HUDEP-2 (cell line): ENCODE data around the gene MAPT.
"Not testable (repeated sequence)": the region's sequence is repeated elsewhere in the genome, so short reads cannot be mapped to it uniquely, and the experiment has no call there.

ENCODE experiments used
- DNase-seq, 76 experiments: peaks; one replicate each; lab custom pipeline; 2025; ENCODE audit not compliant: unreplicated experiment in 76 of 76; lab: John Stamatoyannopoulos, UW

The MAPT gene

GRCh38 chr17:46003907-46004748 lies 109.8 kb downstream of the MAPT start:
- DNase-seq, result peak in 22 of 76 experiments; percentile 2 to 27 (median 16)

DNA sequence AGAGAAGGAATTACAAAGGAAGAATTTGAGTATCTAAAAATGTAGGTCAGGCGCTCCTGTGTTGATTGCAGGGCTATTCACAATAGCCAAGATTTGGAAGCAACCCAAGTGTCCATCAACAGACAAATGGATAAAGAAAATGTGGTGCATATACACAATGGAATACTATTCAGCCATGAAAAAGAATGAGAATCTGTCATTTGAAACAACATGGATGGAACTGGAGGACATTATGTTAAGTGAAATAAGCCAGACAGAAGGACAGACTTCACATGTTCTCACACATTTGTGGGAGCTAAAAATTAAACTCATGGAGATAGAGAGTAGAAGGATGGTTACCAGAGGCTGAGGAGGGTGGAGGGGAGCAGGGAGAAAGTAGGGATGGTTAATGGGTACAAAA lies 111.7 kb downstream of the MAPT start:
- DNase-seq, result not testable (repeated sequence)

DNA sequence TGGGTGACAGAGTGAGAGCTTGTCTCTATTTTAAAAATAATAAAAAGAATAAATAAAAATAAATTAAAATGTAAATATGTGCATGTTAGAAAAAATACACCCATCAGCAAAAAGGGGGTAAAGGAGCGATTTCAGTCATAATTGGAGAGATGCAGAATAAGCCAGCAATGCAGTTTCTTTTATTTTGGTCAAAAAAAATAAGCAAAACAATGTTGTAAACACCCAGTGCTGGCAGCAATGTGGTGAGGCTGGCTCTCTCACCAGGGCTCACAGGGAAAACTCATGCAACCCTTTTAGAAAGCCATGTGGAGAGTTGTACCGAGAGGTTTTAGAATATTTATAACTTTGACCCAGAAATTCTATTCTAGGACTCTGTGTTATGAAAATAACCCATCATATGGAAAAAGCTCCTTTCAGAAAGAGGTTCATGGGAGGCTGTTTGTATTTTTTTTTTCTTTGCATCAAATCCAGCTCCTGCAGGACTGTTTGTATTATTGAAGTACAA lies 113.2 kb downstream of the MAPT start:
- DNase-seq, result no peak

- no peak for DNase-seq
Observed at GRCh38 chr17:46008591-46008990, 114.2 kb downstream of the MAPT start.

- no peak for DNase-seq
Observed at GRCh38 chr17:46009681-46010596, 115.6 kb downstream of the MAPT start.

- DNase-seq, result no peak
Observed at GRCh38 chr17:46010597-46011186, 116.3 kb downstream of the MAPT start.

DNA sequence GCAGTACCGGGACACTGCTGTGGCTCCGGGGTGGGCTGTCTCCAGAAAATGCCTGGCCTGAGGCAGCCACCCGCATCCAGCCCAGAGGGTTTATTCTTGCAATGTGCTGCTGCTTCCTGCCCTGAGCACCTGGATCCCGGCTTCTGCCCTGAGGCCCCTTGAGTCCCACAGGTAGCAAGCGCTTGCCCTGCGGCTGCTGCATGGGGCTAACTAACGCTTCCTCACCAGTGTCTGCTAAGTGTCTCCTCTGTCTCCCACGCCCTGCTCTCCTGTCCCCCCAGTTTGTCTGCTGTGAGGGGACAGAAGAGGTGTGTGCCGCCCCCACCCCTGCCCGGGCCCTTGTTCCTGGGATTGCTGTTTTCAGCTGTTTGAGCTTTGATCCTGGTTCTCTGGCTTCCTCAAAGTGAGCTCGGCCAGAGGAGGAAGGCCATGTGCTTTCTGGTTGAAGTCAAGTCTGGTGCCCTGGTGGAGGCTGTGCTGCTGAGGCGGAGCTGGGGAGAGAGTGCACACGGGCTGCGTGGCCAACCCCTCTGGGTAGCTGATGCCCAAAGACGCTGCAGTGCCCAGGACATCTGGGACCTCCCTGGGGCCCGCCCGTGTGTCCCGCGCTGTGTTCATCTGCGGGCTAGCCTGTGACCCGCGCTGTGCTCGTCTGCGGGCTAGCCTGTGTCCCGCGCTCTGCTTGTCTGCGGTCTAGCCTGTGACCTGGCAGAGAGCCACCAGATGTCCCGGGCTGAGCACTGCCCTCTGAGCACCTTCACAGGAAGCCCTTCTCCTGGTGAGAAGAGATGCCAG lies 117.6 kb downstream of the MAPT start:
- no peak for DNase-seq

GRCh38 chr17:46012506-46013079 lies 118.2 kb downstream of the MAPT start:
- no peak for DNase-seq

DNA sequence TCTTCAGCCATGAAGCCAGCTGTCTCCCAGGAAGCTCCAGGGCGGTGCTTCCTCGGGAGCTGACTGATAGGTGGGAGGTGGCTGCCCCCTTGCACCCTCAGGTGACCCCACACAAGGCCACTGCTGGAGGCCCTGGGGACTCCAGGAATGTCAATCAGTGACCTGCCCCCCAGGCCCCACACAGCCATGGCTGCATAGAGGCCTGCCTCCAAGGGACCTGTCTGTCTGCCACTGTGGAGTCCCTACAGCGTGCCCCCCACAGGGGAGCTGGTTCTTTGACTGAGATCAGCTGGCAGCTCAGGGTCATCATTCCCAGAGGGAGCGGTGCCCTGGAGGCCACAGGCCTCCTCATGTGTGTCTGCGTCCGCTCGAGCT lies 118.8 kb downstream of the MAPT start:
- no peak for DNase-seq

DNA sequence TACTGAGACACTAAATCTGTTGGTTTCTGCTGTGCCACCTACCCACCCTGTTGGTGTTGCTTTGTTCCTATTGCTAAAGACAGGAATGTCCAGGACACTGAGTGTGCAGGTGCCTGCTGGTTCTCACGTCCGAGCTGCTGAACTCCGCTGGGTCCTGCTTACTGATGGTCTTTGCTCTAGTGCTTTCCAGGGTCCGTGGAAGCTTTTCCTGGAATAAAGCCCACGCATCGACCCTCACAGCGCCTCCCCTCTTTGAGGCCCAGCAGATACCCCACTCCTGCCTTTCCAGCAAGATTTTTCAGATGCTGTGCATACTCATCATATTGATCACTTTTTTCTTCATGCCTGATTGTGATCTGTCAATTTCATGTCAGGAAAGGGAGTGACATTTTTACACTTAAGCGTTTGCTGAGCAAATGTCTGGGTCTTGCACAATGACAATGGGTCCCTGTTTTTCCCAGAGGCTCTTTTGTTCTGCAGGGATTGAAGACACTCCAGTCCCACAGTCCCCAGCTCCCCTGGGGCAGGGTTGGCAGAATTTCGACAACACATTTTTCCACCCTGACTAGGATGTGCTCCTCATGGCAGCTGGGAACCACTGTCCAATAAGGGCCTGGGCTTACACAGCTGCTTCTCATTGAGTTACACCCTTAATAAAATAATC lies 119.3 kb downstream of the MAPT start:
- no peak for DNase-seq

DNA sequence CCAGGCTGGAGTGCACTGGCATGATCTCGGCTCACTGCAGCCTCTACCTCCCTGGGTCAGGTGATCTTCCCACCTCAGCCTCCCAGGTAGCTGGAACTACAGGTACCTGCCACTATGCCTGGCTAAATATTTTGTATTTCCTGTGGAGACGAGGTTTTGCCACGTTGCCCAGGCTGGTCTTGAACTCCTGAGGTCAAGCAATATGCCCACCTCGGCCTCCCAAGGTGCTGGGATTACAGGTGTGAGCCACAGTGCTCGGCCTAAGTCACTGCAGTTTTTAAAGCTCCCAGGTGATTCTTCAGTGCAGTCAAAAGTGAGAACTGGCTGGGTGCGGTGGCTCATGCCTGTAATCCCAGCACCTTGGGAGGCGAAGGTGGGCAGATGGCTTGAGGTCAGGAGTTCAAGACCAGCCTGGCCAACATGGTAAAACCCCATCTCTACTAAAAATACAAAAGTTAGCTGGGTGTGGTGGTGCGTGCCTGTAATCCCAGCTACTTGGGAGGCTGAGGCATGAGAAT lies 125.1 kb downstream of the MAPT start:
- not testable (repeated sequence) for DNase-seq

DNA sequence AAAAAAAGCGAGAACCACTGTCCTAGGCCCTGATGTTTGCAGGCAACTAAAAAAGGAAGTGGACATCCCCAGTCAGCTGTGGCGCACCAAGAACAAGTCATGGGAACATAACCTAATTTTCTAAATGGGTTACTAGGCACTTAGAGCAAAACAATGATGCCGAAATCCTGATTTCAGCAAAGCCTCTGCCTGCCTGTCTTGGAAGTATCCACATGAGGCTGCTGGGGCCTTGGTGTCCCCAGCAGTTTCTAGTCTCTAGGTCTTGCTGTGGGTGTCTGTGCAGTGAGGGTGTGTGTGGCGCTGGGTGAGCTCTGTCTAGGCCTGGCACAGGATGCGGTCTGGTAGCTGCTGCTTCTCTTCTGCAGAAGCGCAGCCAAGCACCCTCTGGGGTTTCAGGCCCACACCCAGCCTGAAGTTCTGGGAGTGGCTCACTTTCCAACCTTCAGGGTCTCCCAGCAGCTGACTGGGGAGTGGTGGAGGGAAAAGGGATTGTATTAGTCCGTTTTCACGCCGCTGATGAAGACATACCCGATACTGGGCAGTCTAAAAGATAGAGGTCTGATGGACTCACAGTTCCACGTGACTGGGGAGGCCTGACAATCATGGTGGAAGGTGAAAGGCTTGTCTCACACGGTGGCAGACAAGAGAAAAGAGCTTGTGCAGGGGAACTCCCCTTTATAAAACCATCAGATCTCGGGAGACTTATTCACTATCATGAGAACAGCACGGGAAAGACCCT lies 125.8 kb downstream of the MAPT start:
- no peak for DNase-seq

GRCh38 chr17:46020998-46021397 lies 126.6 kb downstream of the MAPT start:
- DNase-seq, result no peak

DNA sequence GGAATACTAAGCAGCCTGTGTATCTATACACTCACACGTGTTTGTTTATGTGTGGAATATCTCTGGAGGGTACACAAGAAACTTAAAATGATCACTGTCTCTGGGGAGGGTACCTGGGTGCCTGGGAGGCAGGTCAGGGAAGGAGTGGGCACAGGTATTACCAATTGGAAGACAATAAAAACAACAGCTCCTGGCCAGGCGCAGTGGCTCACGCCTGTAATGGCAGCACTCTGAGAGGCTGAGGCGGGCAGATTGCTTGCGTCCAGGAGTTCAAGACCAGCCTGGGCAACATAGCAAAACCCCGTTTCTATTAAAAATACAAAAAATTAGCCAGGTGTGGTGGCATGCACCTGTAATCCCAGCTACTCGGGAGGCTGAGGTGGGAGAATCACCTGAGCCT lies 129.0 kb downstream of the MAPT start:
- DNase-seq, result not testable (repeated sequence)

GRCh38 chr17:46023783-46024388 lies 129.5 kb downstream of the MAPT start:
- DNase-seq, result no peak

DNA sequence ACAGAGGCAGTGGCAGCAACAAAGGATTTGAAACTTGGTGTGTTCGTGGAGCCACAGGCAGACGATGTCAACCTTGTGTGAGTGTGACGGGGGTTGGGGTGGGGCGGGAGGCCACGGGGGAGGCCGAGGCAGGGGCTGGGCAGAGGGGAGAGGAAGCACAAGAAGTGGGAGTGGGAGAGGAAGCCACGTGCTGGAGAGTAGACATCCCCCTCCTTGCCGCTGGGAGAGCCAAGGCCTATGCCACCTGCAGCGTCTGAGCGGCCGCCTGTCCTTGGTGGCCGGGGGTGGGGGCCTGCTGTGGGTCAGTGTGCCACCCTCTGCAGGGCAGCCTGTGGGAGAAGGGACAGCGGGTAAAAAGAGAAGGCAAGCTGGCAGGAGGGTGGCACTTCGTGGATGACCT lies 130.2 kb downstream of the MAPT start:
- no peak for DNase-seq

GRCh38 chr17:46025060-46025459 lies 130.7 kb downstream of the MAPT start:
- DNase-seq, result no peak

DNA sequence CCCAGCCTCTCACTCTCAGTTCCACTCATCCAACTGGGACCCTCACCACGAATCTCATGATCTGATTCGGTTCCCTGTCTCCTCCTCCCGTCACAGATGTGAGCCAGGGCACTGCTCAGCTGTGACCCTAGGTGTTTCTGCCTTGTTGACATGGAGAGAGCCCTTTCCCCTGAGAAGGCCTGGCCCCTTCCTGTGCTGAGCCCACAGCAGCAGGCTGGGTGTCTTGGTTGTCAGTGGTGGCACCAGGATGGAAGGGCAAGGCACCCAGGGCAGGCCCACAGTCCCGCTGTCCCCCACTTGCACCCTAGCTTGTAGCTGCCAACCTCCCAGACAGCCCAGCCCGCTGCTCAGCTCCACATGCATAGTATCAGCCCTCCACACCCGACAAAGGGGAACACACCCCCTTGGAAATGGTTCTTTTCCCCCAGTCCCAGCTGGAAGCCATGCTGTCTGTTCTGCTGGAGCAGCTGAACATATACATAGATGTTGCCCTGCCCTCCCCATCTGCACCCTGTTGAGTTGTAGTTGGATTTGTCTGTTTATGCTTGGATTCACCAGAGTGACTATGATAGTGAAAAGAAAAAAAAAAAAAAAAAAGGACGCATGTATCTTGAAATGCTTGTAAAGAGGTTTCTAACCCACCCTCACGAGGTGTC lies 131.3 kb downstream of the MAPT start:
- DNase-seq, result no peak
